Activated naive CD4-positive, alpha-beta T cell (primary cell): ENCODE data around the gene POFUT1.
"Not testable (repeated sequence)": the region's sequence is repeated elsewhere in the genome, so short reads cannot be mapped to it uniquely, and the experiment has no call there.

Experiments used
- DNase-seq, 4 experiments: peaks; one replicate each; lab custom pipeline; 2025; lab: John Stamatoyannopoulos, UW

The POFUT1 gene

DNA sequence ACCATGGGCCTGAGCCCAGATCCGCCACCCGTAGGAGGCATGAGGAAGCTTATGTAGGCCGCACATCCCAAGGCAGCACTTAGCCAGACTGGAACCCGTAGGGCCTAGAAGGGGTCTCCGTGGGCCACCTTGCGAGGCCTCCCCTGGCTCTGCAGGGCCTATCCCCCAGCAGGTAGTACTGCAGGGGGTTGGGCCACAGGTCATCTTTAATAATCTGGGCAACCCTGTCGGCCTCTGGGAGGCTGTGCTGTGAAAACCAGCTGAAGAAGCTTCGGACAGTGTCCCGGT is 18.6 kb upstream of the POFUT1 start:
- DNase-seq, result no peak

DNA sequence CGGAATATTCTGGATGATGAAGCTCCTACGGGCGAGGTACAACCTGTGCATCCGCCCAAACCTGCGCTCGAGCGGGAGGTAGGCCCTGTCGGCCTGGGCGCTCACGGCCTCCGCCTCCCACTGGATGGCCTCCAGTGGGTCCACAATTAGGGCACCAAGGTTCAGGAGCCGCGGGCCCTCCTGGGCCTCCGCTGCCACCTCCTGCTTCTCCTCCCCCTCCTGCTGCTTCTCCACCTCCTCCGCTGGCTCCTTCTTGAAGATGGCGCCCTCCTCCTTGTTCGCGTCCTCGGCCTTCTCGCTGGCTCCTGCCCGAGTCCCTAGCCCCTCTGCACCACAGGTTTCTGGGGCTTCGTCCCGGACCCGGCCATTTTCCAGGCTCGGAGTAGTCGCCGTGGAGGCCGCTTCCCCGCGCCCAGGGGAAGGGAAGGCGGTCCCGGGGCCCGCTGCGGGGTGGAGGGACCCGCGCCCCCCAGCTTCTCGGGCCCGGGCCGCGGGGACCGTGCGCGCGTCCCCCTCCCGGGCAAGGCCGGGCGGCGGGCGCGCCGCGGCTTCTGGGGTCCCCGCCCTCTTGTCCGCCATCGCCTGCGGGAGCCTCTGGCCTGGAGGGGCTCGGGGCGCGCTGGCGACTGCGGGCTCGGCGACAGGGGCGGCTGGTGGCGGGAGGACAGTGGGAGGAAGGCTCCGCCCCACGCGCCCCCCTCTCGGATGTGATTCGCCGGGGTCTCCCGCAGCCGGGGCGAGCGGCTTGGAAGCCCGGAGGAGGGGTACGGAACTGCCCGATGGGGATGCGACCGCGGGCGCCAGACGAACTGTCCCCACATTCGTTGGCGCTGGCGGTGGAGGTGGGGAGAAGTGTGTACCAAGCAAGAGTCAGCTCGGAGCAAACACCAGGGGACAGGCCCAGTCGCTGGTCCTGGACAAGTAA is 17.7 kb upstream of the POFUT1 start:
- peak in 2 of 4 experiments; percentile 19 to 41 for DNase-seq

DNA sequence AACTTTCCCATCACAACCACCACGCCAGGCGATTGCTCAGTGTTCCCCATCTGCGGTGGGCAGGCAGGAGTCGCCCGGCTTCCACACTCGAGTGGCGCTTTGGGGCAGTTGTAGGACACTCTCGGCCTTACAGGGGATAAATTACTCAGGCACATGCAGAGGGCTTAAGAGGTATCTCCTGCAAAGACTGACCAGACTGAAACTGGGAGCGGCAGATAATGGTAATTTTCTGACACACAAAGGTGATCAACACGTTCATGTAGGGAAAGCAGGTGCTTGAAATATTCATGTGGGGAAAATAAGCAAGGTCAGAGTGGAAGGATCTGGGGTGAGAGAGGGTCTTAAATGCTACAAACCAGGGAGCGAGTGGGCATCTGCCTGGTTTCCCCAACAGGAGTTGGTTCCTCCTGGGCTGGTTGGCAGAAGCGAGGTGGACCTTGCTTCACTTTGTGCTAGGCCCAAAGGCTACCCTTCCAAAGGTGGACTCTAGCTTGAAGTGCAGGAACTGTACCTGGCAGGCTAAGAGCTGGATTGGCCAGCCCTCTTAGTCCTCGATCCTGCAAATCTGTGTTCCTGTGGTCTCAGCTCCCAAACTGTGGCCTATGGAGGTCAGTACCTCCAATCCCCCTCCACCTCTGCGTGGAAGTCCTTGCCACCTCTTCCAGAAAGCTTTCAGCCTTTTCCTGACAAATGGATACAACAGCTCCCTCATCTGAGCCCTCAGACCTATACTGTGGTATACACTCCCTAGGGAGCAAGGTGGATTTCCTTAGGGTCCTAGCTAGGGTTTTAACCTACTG is 16.9 kb upstream of the POFUT1 start:
- DNase-seq, result no peak

DNA sequence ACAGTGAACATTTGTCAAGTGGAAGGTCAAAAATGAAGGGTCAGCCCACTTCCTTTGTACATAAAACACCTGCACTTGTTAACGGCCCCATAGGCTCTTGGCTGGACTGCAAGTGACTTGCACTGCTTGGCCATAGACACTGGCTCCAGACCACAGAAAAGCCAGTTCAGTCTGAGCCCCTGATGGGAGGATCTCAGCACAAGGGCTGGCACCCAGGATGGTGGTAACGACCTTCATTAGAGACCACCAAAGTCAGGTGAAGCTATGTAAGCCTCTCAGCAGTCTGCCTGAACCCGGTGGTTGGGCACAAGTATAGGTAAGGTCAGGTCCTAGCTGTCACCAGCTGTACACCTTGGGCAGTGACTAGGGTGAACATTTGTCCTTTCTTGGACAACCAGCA is 16.3 kb upstream of the POFUT1 start:
- no peak for DNase-seq

DNA sequence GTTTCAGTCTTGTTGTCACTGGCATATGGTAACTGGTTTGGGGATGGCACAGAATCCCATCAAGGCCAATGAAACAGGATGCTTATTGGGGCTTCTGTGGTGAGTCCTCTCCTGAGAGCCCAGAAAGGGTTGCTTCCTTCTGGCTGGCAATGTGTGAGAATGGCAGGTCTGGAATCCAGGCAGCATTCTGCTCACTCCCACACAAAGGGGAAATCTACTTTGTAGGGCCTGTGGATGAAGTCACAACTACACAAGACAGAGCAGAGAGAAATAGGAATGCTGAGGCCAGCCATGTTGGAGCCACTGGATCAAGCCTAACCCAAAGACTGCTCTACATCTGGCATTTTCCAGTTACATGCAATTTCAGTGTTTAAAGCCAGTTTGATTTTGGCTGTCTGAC is 15.8 kb upstream of the POFUT1 start:
- DNase-seq, result no peak

DNA sequence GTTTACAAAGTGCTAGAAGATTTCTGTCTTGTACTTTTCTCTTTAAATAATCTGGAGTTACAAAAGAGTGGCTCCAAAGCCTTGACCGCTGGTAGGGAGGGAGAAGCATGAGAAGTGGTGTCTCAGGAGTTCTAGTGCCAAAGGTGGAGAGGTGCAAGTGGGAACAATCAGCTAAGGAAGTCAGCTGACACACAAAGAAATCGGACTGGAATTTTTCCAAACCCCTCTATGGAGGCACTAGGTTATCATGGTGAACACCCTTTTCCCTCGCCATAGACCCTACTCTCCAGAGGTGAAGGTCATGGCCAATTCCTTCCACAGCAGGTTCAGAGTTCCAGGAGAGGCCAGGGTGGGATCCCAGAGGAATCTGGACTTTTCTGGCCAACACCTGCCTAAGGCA is 15.0 kb upstream of the POFUT1 start:
- DNase-seq, result no peak

DNA sequence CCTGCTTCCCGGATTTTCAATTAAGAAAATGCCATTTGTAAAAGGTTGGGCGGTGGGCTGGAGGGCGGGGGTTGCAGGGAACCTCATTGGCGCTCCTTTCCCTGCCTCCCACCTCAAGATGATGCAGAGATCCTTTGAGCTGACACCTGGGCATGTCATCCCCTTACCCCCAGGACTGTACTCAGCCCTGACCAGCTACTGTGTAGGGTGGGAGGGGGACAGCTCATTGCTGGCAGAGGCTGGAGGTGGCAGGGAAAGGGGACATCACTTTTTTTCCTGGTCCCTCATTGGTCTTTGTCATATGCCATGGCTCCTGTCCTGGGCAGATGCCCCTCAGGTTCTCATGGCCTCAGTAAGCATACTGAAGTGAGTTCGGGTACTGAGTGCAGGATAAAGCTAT is 14.3 kb upstream of the POFUT1 start:
- not testable (repeated sequence) for DNase-seq

DNA sequence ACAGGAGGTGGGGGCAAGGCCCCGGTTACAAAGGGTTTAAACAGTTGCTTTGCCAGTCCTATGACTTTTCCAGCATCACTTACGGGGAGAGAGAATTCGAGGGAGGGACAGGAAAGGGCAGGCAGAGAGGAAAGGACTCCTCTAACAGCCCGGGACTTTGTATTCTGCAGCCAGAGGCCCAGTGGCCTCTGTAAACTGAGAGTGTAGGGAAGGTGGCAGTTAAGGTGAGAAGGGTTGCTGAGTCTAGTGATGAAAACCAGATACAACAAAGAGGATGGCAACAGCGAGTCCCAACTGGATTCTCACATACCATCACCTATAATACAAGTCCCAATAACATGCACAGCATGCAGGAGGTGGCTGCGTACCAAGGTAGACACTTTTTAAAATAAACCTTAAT is 13.7 kb upstream of the POFUT1 start:
- DNase-seq, result no peak

DNA sequence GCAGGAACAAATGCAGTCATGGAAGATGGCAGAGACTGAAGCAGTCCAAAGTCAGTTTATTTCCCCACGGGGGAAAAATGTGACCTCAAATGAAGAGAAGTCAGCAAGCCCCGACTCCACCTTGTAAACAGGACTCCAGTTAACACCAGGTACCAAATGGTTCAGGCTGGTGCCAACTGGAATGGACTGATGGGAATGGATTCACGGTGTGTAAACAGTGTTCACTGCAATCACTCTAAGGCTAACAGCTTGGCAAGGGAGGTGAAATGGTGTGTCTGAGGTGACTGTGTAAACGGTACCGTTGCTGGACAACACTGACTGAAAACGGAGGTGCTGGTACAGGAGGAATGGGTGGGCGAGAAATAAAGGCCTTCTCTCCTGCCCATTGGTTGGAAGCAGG is 12.1 kb upstream of the POFUT1 start:
- DNase-seq, result no peak

DNA sequence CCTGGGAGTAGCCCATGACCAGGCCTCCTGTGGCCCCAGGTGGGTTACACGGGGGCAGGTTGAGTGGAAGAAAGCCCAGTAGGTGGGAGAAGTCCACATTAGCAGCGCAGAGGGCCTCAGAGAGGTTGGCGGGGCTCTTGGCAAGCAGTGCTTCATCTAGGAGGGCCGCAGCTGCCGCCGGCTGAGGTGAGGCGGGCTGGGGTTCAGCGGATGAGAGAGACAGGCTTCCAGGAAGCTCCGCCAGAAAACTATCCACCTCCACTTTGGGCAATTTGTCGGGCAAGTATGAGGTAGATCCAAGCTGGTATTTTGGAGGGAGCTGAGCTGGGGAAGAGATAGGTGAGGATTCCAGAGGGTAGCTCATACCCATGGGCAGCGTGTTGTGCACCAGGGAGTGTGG is 11.1 kb upstream of the POFUT1 start:
- DNase-seq, result not testable (repeated sequence)

DNA sequence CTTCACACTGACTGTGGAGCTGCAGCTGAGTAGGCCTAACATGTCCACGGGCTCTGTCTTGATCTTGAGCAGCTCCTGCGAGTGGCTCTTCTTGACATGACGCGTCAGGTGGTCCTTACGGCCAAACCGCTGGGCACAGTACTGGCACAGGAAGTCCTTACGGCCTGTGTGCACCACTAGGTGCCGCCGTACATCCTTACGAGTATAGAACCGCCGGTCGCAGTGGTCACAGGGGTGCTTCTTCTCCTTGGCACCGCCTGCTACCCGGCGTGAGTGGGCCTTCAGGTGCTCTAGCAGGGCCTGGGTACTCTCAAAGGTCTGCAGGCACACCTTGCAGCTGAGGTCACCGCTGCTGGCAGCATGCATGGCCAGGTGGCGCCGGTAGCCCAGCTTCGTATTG is 10.5 kb upstream of the POFUT1 start:
- DNase-seq, result not testable (repeated sequence)

DNA sequence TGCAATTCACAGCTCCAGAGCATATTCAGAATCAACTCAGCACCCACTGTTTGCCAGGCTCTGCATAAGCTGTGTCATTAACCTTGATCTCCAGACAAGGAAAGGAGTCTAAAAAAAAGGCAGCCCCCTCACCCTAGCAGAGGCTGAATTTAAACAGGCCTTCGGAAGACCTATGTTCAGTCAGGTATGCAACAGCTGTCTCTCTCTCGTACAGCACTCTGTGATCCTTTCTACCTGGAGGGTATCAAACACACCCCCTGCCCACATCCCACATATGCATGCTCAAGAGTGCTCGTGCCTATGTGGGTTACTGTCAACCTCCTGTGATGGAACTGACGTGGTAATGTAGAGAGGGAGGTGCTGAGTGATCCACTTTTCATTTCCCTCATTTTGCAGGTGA is 8.7 kb upstream of the POFUT1 start:
- DNase-seq, result no peak

DNA sequence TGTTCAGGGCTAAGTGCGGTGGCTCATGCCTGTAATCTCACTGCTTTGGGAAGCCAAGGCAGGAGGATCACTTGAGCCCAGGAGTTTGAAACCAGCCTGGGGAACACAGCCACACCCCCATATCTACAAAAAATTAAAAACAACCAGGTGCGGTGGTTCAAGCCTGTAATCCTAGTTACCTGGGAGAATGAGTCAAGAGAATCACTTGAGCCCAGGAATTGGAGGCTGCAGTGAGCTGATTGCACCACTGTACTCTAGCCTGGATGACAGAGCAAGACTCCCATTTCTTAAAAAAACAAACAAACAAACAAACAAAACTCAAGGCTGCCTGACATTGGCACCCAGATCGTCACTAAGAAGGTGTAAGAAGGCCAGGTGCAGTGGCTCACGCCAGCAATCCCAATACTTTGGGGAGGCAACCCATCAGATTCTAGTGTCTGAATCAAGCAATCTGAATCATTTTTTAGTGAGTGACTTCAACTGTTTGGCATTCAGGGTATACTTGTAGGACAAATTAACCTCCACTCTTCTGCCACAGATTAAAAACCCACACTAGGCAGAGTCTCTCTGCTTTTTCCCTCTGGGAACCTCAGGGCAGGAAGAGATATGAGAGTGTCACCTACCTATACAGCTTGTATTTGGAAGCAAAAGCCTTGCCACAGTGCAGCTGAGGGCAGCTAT is 6.2 kb upstream of the POFUT1 start:
- DNase-seq, result no peak

DNA sequence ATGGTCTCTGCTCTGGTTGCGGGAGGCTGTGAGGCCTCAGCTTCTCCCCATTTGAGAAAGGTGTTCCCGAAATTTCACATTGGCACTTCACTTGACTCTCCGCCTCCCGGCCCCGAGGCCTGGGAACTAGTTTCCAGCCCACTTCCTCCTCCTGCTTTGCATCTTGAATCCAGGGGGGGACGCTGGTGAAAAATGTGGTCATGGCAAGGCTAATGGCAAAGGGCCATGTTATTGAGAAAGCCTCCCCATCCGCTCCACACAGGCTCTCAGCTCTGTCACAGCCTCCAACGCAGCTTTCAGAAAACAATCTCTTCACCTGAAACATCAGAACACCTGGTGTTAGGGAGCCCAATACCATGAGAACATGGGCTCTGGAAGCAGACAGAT is 5.7 kb upstream of the POFUT1 start:
- DNase-seq, result no peak

DNA sequence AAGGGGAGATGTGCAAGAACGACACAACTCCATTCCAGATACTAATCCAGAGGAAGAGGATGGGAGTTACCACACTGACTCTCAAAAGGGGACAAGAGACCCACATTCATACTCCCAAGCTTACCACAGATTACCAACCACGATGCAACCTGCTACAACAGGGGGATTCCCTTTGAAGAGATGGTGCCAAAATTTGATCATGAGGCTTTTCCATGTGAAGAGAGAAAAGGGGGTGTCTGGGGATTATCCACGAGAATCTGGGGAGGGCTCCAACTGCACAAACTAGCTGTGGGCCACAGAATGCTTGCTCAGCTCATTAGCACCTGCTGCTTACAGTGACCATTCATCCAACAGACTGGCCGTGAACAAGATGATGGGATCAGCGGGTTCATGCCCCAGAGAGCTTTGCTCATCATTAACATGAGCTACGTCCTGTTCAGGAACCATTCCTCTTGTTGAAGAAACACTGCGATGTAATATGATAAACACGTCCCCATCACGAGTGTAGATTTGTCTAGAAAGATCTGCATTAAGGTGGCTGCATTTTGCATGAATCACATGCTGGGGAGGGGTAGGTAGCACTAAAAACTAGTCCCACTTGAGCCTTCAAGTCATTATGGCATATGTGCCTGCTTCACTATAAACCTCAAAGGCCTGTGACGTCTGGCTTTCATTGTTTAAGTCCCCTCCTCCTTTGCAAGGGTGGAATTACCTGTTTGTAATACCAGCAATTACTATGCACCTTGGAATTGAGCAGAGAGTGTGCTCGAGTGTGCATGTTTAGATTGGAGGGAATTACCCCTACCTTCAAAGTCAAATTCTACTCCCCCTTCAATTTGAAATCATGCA is 4.1 kb upstream of the POFUT1 start:
- no peak for DNase-seq

DNA sequence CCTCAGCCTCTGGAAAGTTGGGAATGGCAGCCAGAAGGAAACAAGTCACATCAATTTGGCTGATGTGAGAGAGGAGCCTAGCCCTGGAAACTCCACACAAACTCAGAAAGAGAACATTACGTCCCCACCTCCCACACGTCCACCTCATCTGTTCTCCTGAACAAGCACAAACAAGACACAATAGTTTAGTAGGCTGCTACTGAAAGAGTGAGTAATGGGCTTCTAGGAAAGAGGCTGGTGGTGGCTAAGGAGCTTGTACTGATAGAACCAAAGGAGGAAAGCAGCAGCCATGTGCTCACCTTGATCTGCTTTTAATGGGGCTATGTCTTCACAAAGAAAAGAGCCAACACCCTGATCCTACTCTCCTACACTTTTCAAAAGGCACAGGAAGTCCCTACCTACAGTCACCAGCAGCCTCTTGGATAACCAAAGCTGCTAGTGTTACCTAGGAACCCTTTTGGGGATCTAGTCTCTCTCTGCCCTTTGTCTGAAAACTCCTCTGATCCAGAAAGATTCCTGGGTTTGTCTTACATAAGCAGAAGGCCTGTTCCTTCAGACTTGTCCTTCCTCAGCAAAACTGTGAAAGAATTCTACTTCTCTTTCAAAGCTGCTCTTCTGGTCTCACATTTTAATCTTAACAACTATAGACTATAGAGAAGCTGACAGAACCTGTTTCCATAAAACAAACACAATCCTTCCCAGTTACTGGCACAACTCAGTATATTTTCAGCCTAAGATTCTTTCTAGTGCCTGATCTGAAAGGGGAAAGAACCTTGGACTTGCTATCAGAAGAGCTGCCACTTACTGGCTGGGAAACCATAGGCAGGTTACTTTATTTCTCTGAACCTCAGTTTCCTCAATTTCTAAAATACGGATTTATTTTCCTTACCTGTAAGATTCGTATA is 3.2 kb upstream of the POFUT1 start:
- DNase-seq, result no peak

DNA sequence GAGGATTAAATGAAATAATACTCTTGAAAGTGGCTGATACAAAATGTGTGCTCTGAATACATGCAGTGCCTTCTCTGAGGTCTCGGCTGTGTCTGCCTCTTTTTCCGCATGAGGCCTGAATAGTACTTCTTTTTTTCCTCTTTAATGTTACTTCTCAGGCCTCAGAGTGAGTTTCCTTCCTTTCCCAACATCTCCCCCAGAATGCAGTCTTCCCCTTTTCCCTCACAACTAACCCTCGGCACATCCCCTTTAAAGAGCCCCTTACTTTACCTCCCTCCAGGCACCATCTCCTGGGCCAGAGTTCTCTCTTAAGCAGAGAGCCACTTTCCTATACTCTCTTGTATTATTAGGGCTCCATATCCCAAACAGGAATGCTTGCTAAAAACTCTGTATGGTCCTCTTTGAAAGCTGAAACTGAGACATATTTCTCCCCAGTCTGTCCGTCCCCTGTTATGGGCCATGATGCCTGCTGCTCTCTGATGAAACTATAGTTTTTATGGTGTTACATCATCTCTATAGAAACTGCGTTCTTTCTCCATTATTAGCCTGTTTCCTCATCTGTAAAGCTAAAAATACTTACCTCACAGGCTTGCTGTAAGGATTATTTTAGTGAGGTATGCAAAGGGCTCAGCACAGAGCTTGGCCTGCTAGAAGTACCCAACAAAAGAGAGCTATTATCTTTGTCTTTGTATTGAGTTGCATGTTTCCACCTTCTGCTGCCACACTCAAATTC is 2.4 kb upstream of the POFUT1 start:
- no peak for DNase-seq

DNA sequence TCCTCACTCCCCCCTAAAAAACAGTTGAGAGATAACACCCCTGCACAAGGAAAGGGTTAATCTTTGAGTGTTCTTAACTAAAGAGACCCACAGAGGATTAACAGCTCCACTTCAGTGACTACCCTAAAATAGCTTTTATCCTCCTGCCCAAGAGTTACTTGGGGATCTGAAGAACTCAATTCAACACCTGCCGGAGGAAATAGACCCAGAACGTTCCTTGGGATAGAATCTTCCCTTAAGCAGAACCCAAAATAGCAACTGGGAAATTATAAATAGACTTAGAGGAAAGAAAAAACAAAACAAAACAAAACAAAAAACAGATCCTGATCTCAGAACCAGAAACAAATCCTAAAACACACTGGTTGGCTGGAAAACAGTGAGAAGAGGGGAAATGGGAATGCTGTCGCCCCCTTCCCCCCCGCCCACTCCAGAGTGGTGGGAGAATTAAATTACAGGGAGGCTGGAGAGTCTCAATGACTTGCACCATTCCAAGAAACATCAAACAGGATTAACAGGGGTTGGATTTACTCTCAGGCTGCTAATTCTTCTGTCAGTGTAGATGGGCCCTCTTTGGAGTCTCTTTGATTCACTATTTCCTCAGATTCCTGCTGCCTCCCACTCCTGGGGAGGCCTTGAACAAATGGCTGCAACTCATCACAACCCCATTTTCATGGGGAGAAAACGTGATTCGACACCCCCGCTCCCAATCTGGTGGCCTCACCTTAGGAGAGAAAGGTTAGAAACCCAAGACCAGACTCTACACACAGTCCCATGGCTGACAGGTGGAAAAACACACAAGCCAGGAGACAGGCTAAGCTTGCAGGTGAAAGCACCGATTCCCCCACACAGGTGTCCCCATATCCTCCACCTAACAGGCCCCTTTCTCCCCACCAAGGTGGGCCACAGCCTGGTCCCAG is 1.6 kb upstream of the POFUT1 start:
- DNase-seq, result no peak
